ENCODE results near the gene PIWIL4. TPM values are rescaled to one million over a fixed set of nuclear protein-coding genes. Genes with fewer than 3 reads are reported as not detected.

Gene PIWIL4
- total RNA-seq, 3 donors from 2014 or later, result 5.0 to 11.5 (median 5.9) TPM

- ATAC-seq (peak; percentile 15), DNase-seq (peak in 1 of 3 donors; percentile 72)
- peak overlapping the region; percentile 69 for H3K4me3 ChIP-seq
- no peak for TF ChIP-seq CTCF (IDR thresholded peaks at IDR 0.05)
- no peaks in the 10 kb centered on the region for H3K9me3 ChIP-seq
- no peaks in the 10 kb centered on the region for H3K36me3 ChIP-seq (ENCODE audit: low read depth)
- H3K4me1 ChIP-seq (ENCODE audit: low read depth), result peaks cover 39% of the 10 kb centered on the region
- intact Hi-C loops (cut with DNase I, micrococcal nuclease), result no loop called here
These were observed 22.4 kb upstream of the PIWIL4 start for GRCh38 chr11:94544646-94545263.

DNA sequence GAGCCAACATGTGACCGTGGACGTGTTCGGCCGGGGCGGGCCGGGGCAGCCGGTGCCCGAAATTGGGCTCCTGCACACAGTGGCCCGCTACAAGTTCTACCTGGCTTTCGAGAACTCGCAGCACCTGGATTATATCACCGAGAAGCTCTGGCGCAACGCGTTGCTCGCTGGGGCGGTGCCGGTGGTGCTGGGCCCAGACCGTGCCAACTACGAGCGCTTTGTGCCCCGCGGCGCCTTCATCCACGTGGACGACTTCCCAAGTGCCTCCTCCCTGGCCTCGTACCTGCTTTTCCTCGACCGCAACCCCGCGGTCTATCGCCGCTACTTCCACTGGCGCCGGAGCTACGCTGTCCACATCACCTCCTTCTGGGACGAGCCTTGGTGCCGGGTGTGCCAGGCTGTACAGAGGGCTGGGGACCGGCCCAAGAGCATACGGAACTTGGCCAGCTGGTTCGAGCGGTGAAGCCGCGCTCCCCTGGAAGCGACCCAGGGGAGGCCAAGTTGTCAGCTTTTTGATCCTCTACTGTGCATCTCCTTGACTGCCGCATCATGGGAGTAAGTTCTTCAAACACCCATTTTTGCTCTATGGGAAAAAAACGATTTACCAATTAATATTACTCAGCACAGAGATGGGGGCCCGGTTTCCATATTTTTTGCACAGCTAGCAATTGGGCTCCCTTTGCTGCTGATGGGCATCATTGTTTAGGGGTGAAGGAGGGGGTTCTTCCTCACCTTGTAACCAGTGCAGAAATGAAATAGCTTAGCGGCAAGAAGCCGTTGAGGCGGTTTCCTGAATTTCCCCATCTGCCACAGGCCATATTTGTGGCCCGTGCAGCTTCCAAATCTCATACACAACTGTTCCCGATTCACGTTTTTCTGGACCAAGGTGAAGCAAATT is 21.7 kb upstream of the PIWIL4 start:
- Histone ChIP-seq H3K4me1 (ENCODE audit: low read depth) (peaks cover 39% of the 10 kb centered on the region), H3K36me3 (ENCODE audit: low read depth) (no peaks in the 10 kb centered on the region), H3K9me3 (no peaks in the 10 kb centered on the region), H3K4me3 (peak overlapping the region; percentile 69)
- intact Hi-C loops (cut with DNase I, micrococcal nuclease), result no loop called here
- ATAC-seq (peak; percentile 4), DNase-seq (peak; percentile 62 to 72 (median 68))
- no peak for TF ChIP-seq CTCF (IDR thresholded peaks at IDR 0.05)

DNA sequence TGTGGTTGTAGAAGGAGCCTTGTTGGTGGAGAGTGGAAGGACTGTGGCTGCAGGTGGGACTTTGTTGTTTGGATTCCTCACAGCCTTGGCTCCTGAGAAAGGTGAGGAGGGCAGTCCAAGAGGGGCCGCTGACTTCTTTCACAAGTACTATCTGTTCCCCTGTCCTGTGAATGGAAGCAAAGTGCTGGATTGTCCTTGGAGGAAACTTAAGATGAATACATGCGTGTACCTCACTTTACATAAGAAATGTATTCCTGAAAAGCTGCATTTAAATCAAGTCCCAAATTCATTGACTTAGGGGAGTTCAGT is 21.1 kb upstream of the PIWIL4 start:
- H3K4me1 ChIP-seq (ENCODE audit: low read depth), result peaks cover 36% of the 10 kb centered on the region
- DNase-seq (peak in 1 of 3 donors; percentile 22), ATAC-seq (no peak)
- H3K4me3 ChIP-seq, result peak overlapping the region; percentile 69
- no peak for TF ChIP-seq CTCF (IDR thresholded peaks at IDR 0.05)
- intact Hi-C loops (cut with DNase I, micrococcal nuclease), result no loop called here
- H3K9me3 ChIP-seq, result no peaks in the 10 kb centered on the region
- no peaks in the 10 kb centered on the region for H3K36me3 ChIP-seq (ENCODE audit: low read depth)

DNA sequence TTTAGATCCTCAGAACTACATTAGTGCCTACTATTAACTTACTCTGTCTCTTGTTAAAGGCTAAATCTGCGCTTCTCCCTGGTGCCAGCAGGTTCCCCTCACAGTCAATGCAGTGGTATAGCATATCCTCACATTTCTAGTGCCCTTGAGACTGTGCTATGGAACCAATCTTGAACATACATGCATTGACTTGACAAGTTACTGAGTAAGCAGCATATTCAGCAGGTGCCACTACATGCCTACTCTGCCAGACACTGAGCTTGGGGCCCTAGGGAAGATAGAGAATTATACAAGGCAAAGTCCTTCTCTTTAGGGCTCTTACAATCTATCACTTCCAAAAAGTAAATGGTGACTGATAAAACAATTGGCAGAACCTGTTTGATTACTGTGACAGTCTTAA is 20.3 kb upstream of the PIWIL4 start:
- H3K4me3 ChIP-seq, result no peak overlapping the region
- ATAC-seq (peak; percentile 10), DNase-seq (peak in 2 of 3 donors; percentile 37 to 66)
- H3K9me3 ChIP-seq, result no peaks in the 10 kb centered on the region
- TF ChIP-seq CTCF (IDR thresholded peaks at IDR 0.05), result no peak
- no peaks in the 10 kb centered on the region for H3K36me3 ChIP-seq (ENCODE audit: low read depth)
- intact Hi-C loops (cut with DNase I, micrococcal nuclease), result no loop called here
- H3K4me1 ChIP-seq (ENCODE audit: low read depth), result peaks cover 32% of the 10 kb centered on the region

DNA sequence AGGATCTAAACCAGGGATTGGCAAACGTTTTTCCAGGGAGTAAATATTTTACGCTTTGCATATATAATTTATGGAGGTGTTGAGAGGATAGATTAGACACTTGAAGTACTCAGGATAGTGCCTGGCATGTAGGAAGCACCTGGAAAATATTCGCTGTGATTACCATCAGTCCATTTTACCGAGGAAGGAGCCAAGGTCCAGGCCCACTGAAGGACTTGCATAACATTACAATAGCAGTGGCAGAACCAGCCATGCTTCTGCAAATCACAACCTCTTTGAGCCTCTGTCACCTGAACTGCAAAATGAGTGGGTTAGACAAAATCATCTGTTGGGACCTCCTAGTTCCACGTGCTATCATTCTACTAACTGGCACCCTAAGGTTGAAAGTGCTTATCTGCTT is 18.0 kb upstream of the PIWIL4 start:
- no peak for TF ChIP-seq CTCF (IDR thresholded peaks at IDR 0.05)
- intact Hi-C loops (cut with DNase I, micrococcal nuclease), result no loop called here
- DNase-seq (peak in 1 of 3 donors; percentile 27), ATAC-seq (no peak)
- Histone ChIP-seq H3K9me3 (no peaks in the 10 kb centered on the region), H3K4me1 (ENCODE audit: low read depth) (peaks cover 19% of the 10 kb centered on the region), H3K4me3 (no peak overlapping the region), H3K36me3 (ENCODE audit: low read depth) (no peaks in the 10 kb centered on the region)
